ENCODE data around the gene MGMT. TPM values are rescaled to one million over a fixed set of nuclear protein-coding genes. Genes with fewer than 3 reads are reported as not detected.

MGMT gene
- total and polyA plus RNA-seq, 2 experiments from 2014 or later = 19.3 to 21.9 TPM

DNA sequence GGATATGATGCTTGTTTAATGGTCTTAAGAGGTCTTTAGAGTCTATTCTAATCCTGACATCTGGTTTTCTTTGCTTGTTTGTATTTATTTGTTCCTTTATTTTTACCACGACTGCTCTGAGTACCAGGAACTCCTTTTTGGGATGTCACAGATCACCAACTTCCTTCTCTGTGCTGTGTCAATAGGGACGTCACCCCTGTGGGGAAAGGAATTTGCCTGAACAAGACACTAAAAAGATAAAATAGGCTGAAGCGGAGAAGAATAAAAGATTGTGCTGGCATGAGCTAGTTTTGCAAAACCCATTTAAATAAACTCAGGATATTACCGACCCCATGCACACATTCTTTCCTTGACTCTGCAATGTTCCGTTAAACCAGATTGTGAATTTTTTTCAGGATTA, 27.7 kb downstream of the MGMT start:
- Mint-ChIP-seq H3K9me3 (peaks cover 57% of the 10 kb centered on the region), H3K4me1 (peaks cover 14% of the 10 kb centered on the region), H3K27ac (peak overlapping the region; percentile 6; the same call in 1 of the 2 replicates), H3K36me3 (ENCODE audit: low read depth) (peaks cover 60% of the 10 kb centered on the region), H3K4me3 (peak overlapping the region; percentile 0; the same call in 1 of the 3 replicates), H3K27me3 (ENCODE audit: insufficient read depth, low read depth, poor library complexity) (no peaks in the 10 kb centered on the region)
- Histone ChIP-seq H3K79me2 (replicated peaks; ENCODE audit: insufficient read depth) (peaks cover 6% of the 10 kb centered on the region; the same call in 1 of the 2 replicates), H3F3A (replicated peaks; ENCODE audit: low read depth) (no peaks in the 10 kb centered on the region), H3K4me1 (ENCODE audit: insufficient read depth) (peaks cover 11% of the 10 kb centered on the region), H4K20me1 (replicated peaks; ENCODE audit: insufficient read depth) (no peaks in the 10 kb centered on the region), H3K27me3 (ENCODE audit: insufficient read depth) (no peaks in the 10 kb centered on the region), H3K9me2 (ENCODE audit: insufficient read depth) (0 out of 2 replicates have a peak, but pooled peaks cover 3% of the 10 kb centered on the region), H3K4me3 (no peak overlapping the region), H3K36me3 (ENCODE audit: insufficient read depth) (no peaks in the 10 kb centered on the region; the same call in 1 of the 2 replicates), H3K27ac (ENCODE audit: low read depth) (peak overlapping the region; percentile 6; the same call in 1 of the 2 replicates), H2AFZ (no peak overlapping the region), H3K4me2 (no peak overlapping the region; the same call in 1 of the 2 replicates)
- DNase-seq (ENCODE audit: low spot score) (peak; percentile 47), ATAC-seq (peak; percentile 80)
- TF ChIP-seq, protein P1, sequence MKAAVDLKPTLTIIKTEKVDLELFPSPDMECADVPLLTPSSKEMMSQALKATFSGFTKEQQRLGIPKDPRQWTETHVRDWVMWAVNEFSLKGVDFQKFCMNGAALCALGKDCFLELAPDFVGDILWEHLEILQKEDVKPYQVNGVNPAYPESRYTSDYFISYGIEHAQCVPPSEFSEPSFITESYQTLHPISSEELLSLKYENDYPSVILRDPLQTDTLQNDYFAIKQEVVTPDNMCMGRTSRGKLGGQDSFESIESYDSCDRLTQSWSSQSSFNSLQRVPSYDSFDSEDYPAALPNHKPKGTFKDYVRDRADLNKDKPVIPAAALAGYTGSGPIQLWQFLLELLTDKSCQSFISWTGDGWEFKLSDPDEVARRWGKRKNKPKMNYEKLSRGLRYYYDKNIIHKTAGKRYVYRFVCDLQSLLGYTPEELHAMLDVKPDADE (IDR thresholded peaks at IDR 0.05) = no peak
- TF ChIP-seq, protein P2, sequence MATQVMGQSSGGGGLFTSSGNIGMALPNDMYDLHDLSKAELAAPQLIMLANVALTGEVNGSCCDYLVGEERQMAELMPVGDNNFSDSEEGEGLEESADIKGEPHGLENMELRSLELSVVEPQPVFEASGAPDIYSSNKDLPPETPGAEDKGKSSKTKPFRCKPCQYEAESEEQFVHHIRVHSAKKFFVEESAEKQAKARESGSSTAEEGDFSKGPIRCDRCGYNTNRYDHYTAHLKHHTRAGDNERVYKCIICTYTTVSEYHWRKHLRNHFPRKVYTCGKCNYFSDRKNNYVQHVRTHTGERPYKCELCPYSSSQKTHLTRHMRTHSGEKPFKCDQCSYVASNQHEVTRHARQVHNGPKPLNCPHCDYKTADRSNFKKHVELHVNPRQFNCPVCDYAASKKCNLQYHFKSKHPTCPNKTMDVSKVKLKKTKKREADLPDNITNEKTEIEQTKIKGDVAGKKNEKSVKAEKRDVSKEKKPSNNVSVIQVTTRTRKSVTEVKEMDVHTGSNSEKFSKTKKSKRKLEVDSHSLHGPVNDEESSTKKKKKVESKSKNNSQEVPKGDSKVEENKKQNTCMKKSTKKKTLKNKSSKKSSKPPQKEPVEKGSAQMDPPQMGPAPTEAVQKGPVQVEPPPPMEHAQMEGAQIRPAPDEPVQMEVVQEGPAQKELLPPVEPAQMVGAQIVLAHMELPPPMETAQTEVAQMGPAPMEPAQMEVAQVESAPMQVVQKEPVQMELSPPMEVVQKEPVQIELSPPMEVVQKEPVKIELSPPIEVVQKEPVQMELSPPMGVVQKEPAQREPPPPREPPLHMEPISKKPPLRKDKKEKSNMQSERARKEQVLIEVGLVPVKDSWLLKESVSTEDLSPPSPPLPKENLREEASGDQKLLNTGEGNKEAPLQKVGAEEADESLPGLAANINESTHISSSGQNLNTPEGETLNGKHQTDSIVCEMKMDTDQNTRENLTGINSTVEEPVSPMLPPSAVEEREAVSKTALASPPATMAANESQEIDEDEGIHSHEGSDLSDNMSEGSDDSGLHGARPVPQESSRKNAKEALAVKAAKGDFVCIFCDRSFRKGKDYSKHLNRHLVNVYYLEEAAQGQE (IDR thresholded peaks at IDR 0.05; ENCODE audit: unreplicated experiment) = no peak
- TF ChIP-seq POLR2AphosphoS5 (IDR thresholded peaks at IDR 0.05; ENCODE audit: low read depth) (no peak), ZNF114 (CRISPR knock-in tag; IDR thresholded peaks at IDR 0.05) (no peak), ZNF331 (CRISPR knock-in tag; IDR thresholded peaks at IDR 0.05; ENCODE audit: low read depth) (no peak), EZH2phosphoT487 (IDR thresholded peaks at IDR 0.05; ENCODE audit: unreplicated experiment) (no peak), NANOG (IDR thresholded peaks at IDR 0.05; ENCODE audit: borderline replicate concordance) (no peak), JUNB (IDR thresholded peaks at IDR 0.05; ENCODE audit: unreplicated experiment) (no peak), STAT1 (IDR thresholded peaks at IDR 0.05; ENCODE audit: unreplicated experiment) (no peak), CREB1 (CRISPR knock-in tag; IDR thresholded peaks at IDR 0.05; ENCODE audit: low read depth) (no peak)
- TF ChIP-seq, protein P3, sequence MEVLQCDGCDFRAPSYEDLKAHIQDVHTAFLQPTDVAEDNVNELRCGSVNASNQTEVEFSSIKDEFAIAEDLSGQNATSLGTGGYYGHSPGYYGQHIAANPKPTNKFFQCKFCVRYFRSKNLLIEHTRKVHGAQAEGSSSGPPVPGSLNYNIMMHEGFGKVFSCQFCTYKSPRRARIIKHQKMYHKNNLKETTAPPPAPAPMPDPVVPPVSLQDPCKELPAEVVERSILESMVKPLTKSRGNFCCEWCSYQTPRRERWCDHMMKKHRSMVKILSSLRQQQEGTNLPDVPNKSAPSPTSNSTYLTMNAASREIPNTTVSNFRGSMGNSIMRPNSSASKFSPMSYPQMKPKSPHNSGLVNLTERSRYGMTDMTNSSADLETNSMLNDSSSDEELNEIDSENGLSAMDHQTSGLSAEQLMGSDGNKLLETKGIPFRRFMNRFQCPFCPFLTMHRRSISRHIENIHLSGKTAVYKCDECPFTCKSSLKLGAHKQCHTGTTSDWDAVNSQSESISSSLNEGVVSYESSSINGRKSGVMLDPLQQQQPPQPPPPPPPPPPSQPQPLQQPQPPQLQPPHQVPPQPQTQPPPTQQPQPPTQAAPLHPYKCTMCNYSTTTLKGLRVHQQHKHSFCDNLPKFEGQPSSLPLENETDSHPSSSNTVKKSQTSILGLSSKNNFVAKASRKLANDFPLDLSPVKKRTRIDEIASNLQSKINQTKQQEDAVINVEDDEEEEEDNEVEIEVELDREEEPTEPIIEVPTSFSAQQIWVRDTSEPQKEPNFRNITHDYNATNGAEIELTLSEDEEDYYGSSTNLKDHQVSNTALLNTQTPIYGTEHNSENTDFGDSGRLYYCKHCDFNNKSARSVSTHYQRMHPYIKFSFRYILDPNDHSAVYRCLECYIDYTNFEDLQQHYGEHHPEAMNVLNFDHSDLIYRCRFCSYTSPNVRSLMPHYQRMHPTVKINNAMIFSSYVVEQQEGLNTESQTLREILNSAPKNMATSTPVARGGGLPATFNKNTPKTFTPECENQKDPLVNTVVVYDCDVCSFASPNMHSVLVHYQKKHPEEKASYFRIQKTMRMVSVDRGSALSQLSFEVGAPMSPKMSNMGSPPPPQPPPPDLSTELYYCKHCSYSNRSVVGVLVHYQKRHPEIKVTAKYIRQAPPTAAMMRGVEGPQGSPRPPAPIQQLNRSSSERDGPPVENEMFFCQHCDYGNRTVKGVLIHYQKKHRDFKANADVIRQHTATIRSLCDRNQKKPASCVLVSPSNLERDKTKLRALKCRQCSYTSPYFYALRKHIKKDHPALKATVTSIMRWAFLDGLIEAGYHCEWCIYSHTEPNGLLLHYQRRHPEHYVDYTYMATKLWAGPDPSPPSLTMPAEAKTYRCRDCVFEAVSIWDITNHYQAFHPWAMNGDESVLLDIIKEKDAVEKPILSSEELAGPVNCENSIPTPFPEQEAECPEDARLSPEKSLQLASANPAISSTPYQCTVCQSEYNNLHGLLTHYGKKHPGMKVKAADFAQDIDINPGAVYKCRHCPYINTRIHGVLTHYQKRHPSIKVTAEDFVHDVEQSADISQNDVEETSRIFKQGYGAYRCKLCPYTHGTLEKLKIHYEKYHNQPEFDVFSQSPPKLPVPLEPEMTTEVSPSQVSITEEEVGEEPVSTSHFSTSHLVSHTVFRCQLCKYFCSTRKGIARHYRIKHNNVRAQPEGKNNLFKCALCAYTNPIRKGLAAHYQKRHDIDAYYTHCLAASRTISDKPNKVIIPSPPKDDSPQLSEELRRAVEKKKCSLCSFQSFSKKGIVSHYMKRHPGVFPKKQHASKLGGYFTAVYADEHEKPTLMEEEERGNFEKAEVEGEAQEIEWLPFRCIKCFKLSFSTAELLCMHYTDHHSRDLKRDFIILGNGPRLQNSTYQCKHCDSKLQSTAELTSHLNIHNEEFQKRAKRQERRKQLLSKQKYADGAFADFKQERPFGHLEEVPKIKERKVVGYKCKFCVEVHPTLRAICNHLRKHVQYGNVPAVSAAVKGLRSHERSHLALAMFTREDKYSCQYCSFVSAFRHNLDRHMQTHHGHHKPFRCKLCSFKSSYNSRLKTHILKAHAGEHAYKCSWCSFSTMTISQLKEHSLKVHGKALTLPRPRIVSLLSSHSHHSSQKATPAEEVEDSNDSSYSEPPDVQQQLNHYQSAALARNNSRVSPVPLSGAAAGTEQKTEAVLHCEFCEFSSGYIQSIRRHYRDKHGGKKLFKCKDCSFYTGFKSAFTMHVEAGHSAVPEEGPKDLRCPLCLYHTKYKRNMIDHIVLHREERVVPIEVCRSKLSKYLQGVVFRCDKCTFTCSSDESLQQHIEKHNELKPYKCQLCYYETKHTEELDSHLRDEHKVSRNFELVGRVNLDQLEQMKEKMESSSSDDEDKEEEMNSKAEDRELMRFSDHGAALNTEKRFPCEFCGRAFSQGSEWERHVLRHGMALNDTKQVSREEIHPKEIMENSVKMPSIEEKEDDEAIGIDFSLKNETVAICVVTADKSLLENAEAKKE (CRISPR knock-in tag; IDR thresholded peaks at IDR 0.05) = no peak
- TF ChIP-seq, protein P4, sequence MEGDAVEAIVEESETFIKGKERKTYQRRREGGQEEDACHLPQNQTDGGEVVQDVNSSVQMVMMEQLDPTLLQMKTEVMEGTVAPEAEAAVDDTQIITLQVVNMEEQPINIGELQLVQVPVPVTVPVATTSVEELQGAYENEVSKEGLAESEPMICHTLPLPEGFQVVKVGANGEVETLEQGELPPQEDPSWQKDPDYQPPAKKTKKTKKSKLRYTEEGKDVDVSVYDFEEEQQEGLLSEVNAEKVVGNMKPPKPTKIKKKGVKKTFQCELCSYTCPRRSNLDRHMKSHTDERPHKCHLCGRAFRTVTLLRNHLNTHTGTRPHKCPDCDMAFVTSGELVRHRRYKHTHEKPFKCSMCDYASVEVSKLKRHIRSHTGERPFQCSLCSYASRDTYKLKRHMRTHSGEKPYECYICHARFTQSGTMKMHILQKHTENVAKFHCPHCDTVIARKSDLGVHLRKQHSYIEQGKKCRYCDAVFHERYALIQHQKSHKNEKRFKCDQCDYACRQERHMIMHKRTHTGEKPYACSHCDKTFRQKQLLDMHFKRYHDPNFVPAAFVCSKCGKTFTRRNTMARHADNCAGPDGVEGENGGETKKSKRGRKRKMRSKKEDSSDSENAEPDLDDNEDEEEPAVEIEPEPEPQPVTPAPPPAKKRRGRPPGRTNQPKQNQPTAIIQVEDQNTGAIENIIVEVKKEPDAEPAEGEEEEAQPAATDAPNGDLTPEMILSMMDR (conservative IDR thresholded peaks at IDR 0.05; ENCODE audit: low read depth in 2 of 2) = no peak
